HepG2 (cell line): Measurements from ENCODE around the gene UBALD1. TPM values are rescaled to one million over a fixed set of nuclear protein-coding genes. Genes with fewer than 3 reads are reported as not detected.
A peak's percentile ranks its signal among the peaks of the same experiment; 100 is the strongest.

Experiments used
- ATAC-seq: fragments of 200-7000 bp; cut with Tn5 transposase; 3 replicates; pipeline ENCODE4 v1.9.1; 2020; ENCODE audit warnings: mild to moderate bottlenecking, moderate library complexity
- BruUV-seq: library from RNA; stranded (reverse); fragments of 400-500 nt; replicated peaks from 2 replicates; lab custom pipeline; 2021; lab: Mats Ljungman, UMichigan
- CTCF ChIA-PET: fragments of 300-600 bp; formaldehyde crosslinking; extraction: SDS; loops from one replicate; lab custom pipeline; 2021; ENCODE audit warnings: low total read pairs, inconsistent platforms, low intra/inter-chr PET ratio; lab: Yijun Ruan, JAX
- POLR2A ChIA-PET: fragments of 350-600 bp; sonication (Branson Sonifier 250); formaldehyde crosslinking; loops from one replicate; lab custom pipeline; 2020; ENCODE audit warnings: antibody characterized with exemption, inconsistent platforms; lab: Yijun Ruan, JAX
- DNase-seq: peaks from one replicate; pipeline ENCODE4 v3.0.0-alpha.2; 2015; ENCODE audit warnings: low spot score
- FAIRE-seq: peaks from 3 replicates; lab custom pipeline; 2011; peaks lifted over from hg19 to GRCh38; lab: Jason Lieb, UNC
- H2AFZ ChIP-seq: one replicate; pipeline ENCODE4 v1.6.1; 2011; ENCODE audit warnings: low read length, inconsistent platforms
- H3K27ac ChIP-seq: fragments of 300-600 bp; 3 replicates; pipeline ENCODE4 v1.8.0; 2011; ENCODE audit warnings: mixed run types, mild to moderate bottlenecking, mixed read lengths, low read length, inconsistent platforms; ENCODE audit not compliant: insufficient read depth; ENCODE audit errors: extremely low read length
- H3K27me3 ChIP-seq, 2 experiments: fragments of 200-600 bp in 1 of 2; 2 replicates in 1 of 2; 3 replicates in 1 of 2; pipeline versions ENCODE4 v1.6.0 to v1.8.0; 2011; ENCODE audit warnings: low read length in 2 of 2, mild to moderate bottlenecking in 2 of 2, moderate library complexity in 2 of 2, inconsistent platforms in 1 of 2; ENCODE audit not compliant: insufficient read depth in 2 of 2, control insufficient read depth in 1 of 2
- H3K36me3 ChIP-seq, 2 experiments: fragments of 200-600 bp in 1 of 2; replicated peaks in 1 of 2; 2 replicates in 1 of 2; 3 replicates in 1 of 2; pipeline versions ENCODE4 v1.5.1 to v1.8.0; 2011; ENCODE audit warnings: low read length in 2 of 2, inconsistent platforms in 1 of 2; ENCODE audit not compliant: insufficient read depth in 2 of 2, control insufficient read depth in 1 of 2
- H3K4me1 ChIP-seq: 2 replicates; pipeline ENCODE4 v1.5.1; 2012; ENCODE audit warnings: low read length, inconsistent platforms; ENCODE audit not compliant: insufficient read depth
- H3K4me2 ChIP-seq: 2 replicates; pipeline ENCODE4 v1.6.0; 2011; ENCODE audit warnings: low read depth, low read length, inconsistent platforms
- H3K4me3 ChIP-seq, 3 experiments: fragments of 200-600 bp in 1 of 3; sonication (generic), shearing (Covaris generic) in 1 of 3; replicated peaks in 1 of 3; 2 replicates each; pipeline ENCODE4 v1.5.1; 2011 to 2016; ENCODE audit warnings: low read length in 3 of 3, inconsistent platforms in 2 of 3, low read depth in 2 of 3, mild to moderate bottlenecking in 2 of 3, control low read depth in 1 of 3, mixed read lengths in 1 of 3; ENCODE audit not compliant: insufficient read depth in 1 of 3
- H3K79me2 ChIP-seq: one replicate; pipeline ENCODE4 v1.6.1; 2011; ENCODE audit warnings: low read length, inconsistent platforms; ENCODE audit not compliant: insufficient read depth
- H3K9ac ChIP-seq: 2 replicates; pipeline ENCODE4 v1.6.0; 2011; ENCODE audit warnings: mild to moderate bottlenecking, low read depth, low read length, inconsistent platforms; ENCODE audit not compliant: insufficient read depth
- H3K9me3 ChIP-seq: 2 replicates; pipeline ENCODE4 v1.5.1; 2012; ENCODE audit warnings: mild to moderate bottlenecking, low read length
- H4K20me1 ChIP-seq: 2 replicates; pipeline ENCODE4 v1.6.0; 2011; ENCODE audit warnings: inconsistent platforms, mild to moderate bottlenecking, low read length, moderate library complexity; ENCODE audit not compliant: insufficient read depth
- CBX1 ChIP-seq: IDR thresholded peaks from one replicate; pipeline ENCODE4 v1.6.1; 2016; ENCODE audit warnings: antibody characterized with exemption, low read depth
- KLF12 ChIP-seq: sonication (generic); formaldehyde crosslinking; IDR thresholded peaks from 2 replicates; pipeline ENCODE4 v1.4.0; 2020; ENCODE audit warnings: missing genetic modification reagents, borderline replicate concordance
- MBNL3 ChIP-seq: fragments of 250-450 bp; sonication (Bioruptor Pico); conservative IDR thresholded peaks from 2 replicates; pipeline ENCODE4 v1.8.0; 2022; ENCODE audit warnings: mild to moderate bottlenecking, inconsistent platforms
- MED1 ChIP-seq: sonication (generic); formaldehyde crosslinking; IDR thresholded peaks from 2 replicates; pipeline ENCODE4 v1.4.0; 2020; ENCODE audit warnings: missing genetic modification reagents
- RNF2 ChIP-seq: fragments of 450-650 bp; conservative IDR thresholded peaks from 2 replicates; pipeline ENCODE4 v1.6.1; 2016; ENCODE audit warnings: low read depth
- SIX4 ChIP-seq: sonication (generic); formaldehyde crosslinking; IDR thresholded peaks from 2 replicates; pipeline ENCODE4 v1.4.0; 2020; ENCODE audit warnings: missing genetic modification reagents
- ZBTB20 ChIP-seq: sonication (generic); formaldehyde crosslinking; IDR thresholded peaks from 2 replicates; pipeline ENCODE4 v1.8.1; 2023; ENCODE audit warnings: missing genetic modification reagents, low read depth, mild to moderate bottlenecking, borderline replicate concordance
- ZFP90 ChIP-seq: sonication (generic); formaldehyde crosslinking; IDR thresholded peaks from 2 replicates; pipeline ENCODE4 v1.8.0; 2022; ENCODE audit warnings: missing genetic modification reagents, mild to moderate bottlenecking, inconsistent platforms, borderline replicate concordance
- ZFX ChIP-seq: sonication (generic); formaldehyde crosslinking; IDR thresholded peaks from 2 replicates; pipeline ENCODE4 v1.4.0; 2020; ENCODE audit warnings: mild to moderate bottlenecking, low read depth, missing genetic modification reagents, moderate library complexity
- ZNF17 ChIP-seq: sonication (generic); formaldehyde crosslinking; IDR thresholded peaks from 2 replicates; pipeline ENCODE4 v1.5.0; 2020; ENCODE audit warnings: mild to moderate bottlenecking, missing genetic modification reagents
- ZNF20 ChIP-seq: sonication (generic); formaldehyde crosslinking; IDR thresholded peaks from 2 replicates; pipeline ENCODE4 v1.4.0; 2020; ENCODE audit warnings: mild to moderate bottlenecking, moderate library complexity, missing genetic modification reagents
- ZNF446 ChIP-seq: sonication (generic); formaldehyde crosslinking; IDR thresholded peaks from 2 replicates; pipeline ENCODE4 v1.5.0; 2020; ENCODE audit warnings: mild to moderate bottlenecking, missing genetic modification reagents
- ZNF552 ChIP-seq: sonication (generic); formaldehyde crosslinking; IDR thresholded peaks from 2 replicates; pipeline ENCODE4 v1.9.0; 2022; ENCODE audit warnings: missing genetic modification reagents, mild to moderate bottlenecking, borderline replicate concordance
- ZNF670 ChIP-seq: sonication (generic); formaldehyde crosslinking; IDR thresholded peaks from 2 replicates; pipeline ENCODE4 v1.8.0; 2022; ENCODE audit warnings: mild to moderate bottlenecking, missing genetic modification reagents, borderline replicate concordance
- ZNF672 ChIP-seq: sonication (generic); formaldehyde crosslinking; IDR thresholded peaks from 2 replicates; pipeline ENCODE4 v1.8.1; 2022; ENCODE audit warnings: missing genetic modification reagents
- WGBS: methylation state at CpG from one replicate; pipeline ENCODE4 v1.1.6; 2017; ENCODE audit warnings: low lambda C conversion rate; 5-methylcytosine and 5-hydroxymethylcytosine counted together
- in situ Hi-C: cut with HindIII; loops from 2 replicates; pipeline ENCODE4 v1.10.0; 2017; ENCODE audit warnings: low pct_unique_long_range_greater_than_20kb; ENCODE audit not compliant: extremely low pct_ligation_motif_present
- intact Hi-C: fragments of 100-400 bp; cut with micrococcal nuclease; formaldehyde crosslinking; loops from one replicate; pipeline ENCODE4 v1.10.0; 2022; ENCODE audit not compliant: unreplicated experiment
- polyA plus RNA-seq, 8 experiments: library from polyadenylated mRNA; depleted of rRNA in 3 of 8; stranded (reverse) in 7 of 8; unstranded in 1 of 8; fragments of >200 nt; fragmentation: Illumina TruSeq in 4 of 8; extraction: Trizol in 4 of 8; gene quantifications; 2 replicates each; pipeline versions ENCODE4 v1.2.1 to v1.2.3, GENCODE V29; 2011 to 2016; ENCODE audit warnings: low read depth in 4 of 8, missing spikeins in 1 of 8, mixed read lengths in 1 of 8; ENCODE audit not compliant: insufficient read depth in 1 of 8
- total RNA-seq, 5 experiments: library from RNA; depleted of rRNA; stranded (reverse); fragments of >200 nt; fragmentation: Illumina TruSeq; extraction: Trizol; gene quantifications; 2 replicates each; pipeline ENCODE4 v1.2.3, GENCODE V29; 2016; ENCODE audit warnings: low read depth in 1 of 5
- TF ChIP-seq, protein P1 (sequence below): sonication (generic); formaldehyde crosslinking; IDR thresholded peaks from 2 replicates; pipeline ENCODE4 v1.4.0; 2020; ENCODE audit warnings: missing genetic modification reagents, borderline replicate concordance
- TF ChIP-seq, protein P2 (sequence below): sonication (generic); formaldehyde crosslinking; IDR thresholded peaks from 2 replicates; pipeline ENCODE4 v1.5.0; 2020; ENCODE audit warnings: mild to moderate bottlenecking, missing genetic modification reagents

UBALD1 gene
- total and polyA plus RNA-seq, 2 of the 13 experiments (the other 11 are each of a cell fraction or from before 2014, with no cell fraction given): 6.8 to 12.3 TPM

DNA sequence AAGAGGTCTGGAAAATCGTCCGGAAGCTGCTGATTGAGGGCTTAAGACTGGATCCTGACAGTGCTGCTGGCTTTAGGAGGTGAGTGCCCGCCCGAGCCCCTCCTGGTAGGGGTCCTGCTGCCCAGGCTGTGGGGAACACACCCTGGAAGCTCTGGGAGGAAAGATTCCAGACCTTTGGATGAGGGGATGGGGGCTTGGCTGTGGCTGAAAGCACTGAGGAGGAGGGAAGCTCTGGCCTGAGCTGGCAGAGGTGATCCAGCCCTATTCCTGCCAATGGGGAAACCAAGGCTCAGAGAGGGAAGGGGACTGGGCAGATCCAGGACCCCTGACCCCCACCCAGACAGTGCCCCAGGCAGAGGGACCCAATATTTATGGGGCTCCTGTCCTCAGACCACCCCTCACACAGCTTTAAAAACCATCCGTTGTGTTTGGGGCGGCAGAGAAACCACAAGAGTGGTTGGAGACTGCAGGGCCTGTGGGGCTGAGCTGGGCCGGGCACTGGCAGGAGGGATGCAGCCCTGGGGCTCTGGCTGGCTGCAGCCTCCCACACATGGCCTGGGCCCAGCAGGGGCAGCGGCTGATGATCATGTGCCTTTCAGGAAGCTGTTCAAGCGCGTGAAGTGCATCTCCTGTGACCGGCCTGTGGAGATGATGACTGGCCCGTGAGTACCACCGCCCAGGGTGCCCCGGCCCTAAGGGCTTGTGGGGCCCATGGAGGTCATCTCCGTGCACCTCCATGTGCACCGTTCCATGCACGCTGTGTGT lies 22.8 kb downstream of the UBALD1 start:
- 32% methylated on average over 9 of the region's 17 CpGs for WGBS
- Histone ChIP-seq H2AFZ (no peak overlapping the region), H3K9ac (no peak overlapping the region), H3K27me3 (peaks cover 5 to 45% of the 10 kb centered on the region in 2 experiments), H3K27ac (no peak overlapping the region), H3K4me3 (no peak overlapping the region), H3K36me3 (no peaks in the 10 kb centered on the region), H3K4me1 (peaks cover 13% of the 10 kb centered on the region), H3K9me3 (peaks cover 8% of the 10 kb centered on the region), H4K20me1 (no peaks in the 10 kb centered on the region), H3K4me2 (no peak overlapping the region), H3K79me2 (no peaks in the 10 kb centered on the region)
- no TSS peak for BruUV-seq
- in situ Hi-C loops (no loop called here), intact Hi-C loops (no loop called here)
- DNase-seq: no peak
- no peak for FAIRE-seq
- ATAC-seq: 0 out of 3 replicates have a peak, but pooled peaks have one; percentile 15
- CTCF ChIA-PET: no interaction called here
- POLR2A ChIA-PET: interaction anchor here (1.3 kb wide), 1 partner anchor 53 kb away, joined by 3 read pairs; the partner anchor contains the start of gene CDIP1
- TF ChIP-seq ZNF552 (CRISPR knock-in tag) (no peak), ZFX (CRISPR knock-in tag) (no peak), CBX1 (no peak), ZNF672 (no peak), ZNF20 (CRISPR knock-in tag) (no peak), ZNF670 (no peak), SIX4 (CRISPR knock-in tag) (no peak), RNF2 (no peak), ZNF446 (CRISPR knock-in tag) (no peak), ZFP90 (no peak), ZBTB20 (CRISPR knock-in tag) (no peak), MED1 (CRISPR knock-in tag) (no peak), ZNF17 (CRISPR knock-in tag) (no peak), MBNL3 (CRISPR knock-in tag) (no peak), KLF12 (CRISPR knock-in tag) (no peak)
- TF ChIP-seq, protein P1, sequence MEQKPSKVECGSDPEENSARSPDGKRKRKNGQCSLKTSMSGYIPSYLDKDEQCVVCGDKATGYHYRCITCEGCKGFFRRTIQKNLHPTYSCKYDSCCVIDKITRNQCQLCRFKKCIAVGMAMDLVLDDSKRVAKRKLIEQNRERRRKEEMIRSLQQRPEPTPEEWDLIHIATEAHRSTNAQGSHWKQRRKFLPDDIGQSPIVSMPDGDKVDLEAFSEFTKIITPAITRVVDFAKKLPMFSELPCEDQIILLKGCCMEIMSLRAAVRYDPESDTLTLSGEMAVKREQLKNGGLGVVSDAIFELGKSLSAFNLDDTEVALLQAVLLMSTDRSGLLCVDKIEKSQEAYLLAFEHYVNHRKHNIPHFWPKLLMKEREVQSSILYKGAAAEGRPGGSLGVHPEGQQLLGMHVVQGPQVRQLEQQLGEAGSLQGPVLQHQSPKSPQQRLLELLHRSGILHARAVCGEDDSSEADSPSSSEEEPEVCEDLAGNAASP (CRISPR knock-in tag): no peak
- TF ChIP-seq, protein P2, sequence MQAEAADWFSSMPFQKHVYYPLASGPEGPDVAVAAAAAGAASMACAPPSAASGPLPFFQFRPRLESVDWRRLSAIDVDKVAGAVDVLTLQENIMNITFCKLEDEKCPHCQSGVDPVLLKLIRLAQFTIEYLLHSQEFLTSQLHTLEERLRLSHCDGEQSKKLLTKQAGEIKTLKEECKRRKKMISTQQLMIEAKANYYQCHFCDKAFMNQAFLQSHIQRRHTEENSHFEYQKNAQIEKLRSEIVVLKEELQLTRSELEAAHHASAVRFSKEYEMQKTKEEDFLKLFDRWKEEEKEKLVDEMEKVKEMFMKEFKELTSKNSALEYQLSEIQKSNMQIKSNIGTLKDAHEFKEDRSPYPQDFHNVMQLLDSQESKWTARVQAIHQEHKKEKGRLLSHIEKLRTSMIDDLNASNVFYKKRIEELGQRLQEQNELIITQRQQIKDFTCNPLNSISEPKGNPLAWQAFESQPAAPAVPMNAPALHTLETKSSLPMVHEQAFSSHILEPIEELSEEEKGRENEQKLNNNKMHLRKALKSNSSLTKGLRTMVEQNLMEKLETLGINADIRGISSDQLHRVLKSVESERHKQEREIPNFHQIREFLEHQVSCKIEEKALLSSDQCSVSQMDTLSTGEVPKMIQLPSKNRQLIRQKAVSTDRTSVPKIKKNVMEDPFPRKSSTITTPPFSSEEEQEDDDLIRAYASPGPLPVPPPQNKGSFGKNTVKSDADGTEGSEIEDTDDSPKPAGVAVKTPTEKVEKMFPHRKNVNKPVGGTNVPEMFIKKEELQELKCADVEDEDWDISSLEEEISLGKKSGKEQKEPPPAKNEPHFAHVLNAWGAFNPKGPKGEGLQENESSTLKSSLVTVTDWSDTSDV (CRISPR knock-in tag): no peak
